NCI-H2196 (cell line): ENCODE data around the gene FAIM2.
A peak's percentile ranks its signal among the peaks of the same experiment; 100 is the strongest.
"Not testable (repeated sequence)": the region's sequence is repeated elsewhere in the genome, so short reads cannot be mapped to it uniquely, and the experiment has no call there.

Experiments used
- DNase-seq: peaks from one replicate; lab custom pipeline; 2025; ENCODE audit not compliant: unreplicated experiment; lab: John Stamatoyannopoulos, UW

FAIM2 gene

DNA sequence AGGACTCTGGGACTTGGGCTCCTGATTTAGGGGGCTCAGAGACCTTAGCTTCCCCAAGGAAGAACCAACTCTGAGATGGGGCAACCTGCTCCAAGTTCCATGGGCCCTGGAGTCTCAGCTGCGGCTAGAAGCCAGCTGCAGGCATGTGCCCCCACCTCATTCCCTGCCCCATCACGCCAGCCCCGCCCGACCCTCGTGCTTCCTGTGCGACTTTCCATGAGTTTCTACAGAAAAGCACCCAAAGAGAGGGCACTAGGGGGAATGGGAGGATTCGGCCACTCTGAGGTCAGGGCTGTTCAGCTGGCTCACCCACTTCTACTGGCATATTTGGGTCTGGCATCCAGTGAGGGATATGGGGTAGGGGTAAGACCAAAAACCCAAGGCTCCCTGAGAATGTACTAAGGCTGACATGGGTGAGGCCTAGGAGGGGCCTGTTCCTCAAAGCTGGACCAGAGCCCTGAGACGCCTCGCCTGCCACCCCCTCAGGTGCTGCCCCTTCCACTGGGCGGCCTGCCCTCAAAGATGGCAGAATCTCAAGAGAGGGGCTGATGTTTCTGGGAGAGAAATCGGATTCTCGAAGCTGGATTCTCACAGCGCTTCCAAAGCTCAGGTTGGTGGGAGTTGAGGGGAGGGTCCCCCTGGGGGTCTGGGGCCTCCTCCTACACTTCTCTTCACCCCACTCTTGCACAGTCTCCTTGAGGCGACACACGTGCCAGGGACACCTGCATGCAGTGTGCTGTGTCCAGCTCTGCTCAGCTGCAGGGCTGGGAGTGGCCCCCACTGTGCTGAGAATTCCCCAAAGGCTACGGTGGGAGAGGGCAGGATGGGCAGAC lies 22.1 kb downstream of the FAIM2 start:
- DNase-seq: no peak

- DNase-seq: no peak
These were observed 22.8 kb downstream of the FAIM2 start for GRCh38 chr12:49880756-49881414.

DNA sequence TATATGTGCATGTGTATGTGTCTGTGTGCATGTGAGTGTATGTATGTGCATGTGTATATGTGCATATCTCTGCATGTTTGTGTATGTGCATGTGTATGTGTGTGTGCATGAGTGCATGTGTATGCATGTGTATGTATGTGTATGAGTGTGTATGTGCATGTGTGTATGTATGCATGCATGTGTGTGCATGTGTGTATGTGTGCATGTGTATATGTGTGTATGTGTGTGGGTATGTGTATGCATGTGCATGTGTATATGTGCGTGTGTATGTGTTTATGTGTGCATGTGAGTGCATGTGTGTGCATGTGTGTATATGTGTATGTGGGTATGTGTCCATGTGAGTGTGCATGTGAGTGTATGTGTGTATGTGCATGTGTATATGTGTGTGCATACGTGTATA lies 24.6 kb downstream of the FAIM2 start:
- not testable (repeated sequence) for DNase-seq

DNA sequence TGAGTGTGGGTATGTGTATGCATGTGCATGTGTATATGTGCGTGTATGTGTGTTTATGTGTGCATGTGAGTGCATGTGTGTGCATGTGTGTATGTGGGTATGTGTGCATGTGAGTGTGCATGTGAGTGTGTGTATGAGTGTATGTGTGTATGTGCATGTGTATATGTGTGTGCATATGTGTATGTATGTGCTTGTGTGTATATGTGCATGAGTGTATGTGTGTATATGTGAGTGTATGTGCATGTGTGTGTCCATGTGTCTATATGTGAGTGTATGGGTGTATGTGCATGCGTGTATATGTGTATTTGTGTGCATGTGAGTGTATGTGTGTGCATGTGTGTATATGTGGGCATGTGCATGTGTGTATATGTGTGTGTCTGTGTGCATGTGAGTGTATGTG lies 25.7 kb downstream of the FAIM2 start:
- no peak for DNase-seq

- DNase-seq: no peak
These were observed 26.6 kb downstream of the FAIM2 start for GRCh38 chr12:49877066-49877465.

- no peak for DNase-seq
These were observed 27.6 kb downstream of the FAIM2 start for GRCh38 chr12:49876070-49876469.

DNA sequence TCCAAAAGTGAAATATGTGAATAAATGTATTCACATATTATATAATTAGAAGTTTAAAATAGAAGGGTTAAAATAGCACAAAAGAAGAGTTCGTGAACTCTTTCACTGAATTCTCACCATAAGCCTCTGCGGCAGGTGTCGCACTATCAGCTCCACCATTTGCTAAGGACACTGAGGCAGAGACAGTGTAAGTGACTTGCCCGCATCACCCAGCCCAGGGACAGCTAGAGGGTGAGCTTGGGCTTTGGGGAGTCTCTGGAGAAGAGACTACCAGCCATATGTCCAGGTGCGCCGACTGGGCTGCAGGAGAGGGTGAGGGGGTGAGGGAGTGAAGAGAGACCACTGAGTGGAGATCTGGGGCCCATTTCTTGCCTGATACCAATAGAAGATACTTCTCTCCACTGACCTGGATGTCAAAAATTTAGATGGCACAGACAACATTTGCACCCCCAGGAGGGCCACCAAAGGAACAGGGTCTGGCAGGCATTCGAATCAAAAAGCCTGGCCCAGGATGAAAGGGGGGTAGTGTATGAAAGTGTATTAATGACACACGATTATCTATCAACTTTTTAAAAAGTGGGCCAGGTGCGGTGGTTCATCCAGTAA lies 28.5 kb downstream of the FAIM2 start:
- DNase-seq: no peak

GRCh38 chr12:49874142-49874897 lies 29.4 kb downstream of the FAIM2 start:
- no peak for DNase-seq

GRCh38 chr12:49873361-49873934 lies 30.3 kb downstream of the FAIM2 start:
- peak; percentile 27 for DNase-seq

GRCh38 chr12:49872781-49873181 lies 30.9 kb downstream of the FAIM2 start:
- peak; percentile 55 for DNase-seq

DNA sequence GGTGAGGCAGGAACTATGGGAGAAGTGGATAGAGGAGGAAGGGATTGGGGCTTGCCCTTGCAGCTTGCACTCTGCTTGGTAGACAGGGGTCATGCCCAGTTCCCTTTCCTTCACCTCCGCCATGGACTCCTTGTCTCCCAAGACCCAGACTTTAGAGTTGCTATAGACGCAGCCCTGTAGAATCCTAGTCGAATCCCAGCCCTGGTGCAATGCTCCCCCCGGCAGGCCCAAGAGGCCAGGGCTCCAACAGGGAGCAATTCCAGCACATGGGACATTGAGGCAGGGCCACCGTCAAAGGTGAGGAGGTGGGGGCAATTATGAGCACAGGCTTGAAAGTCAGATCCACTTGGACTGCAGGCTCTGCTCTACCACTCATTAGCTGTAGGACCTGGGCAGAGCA lies 31.3 kb downstream of the FAIM2 start:
- DNase-seq: no peak

- not testable (repeated sequence) for DNase-seq
These were observed 31.9 kb downstream of the FAIM2 start for GRCh38 chr12:49871811-49872251.

DNA sequence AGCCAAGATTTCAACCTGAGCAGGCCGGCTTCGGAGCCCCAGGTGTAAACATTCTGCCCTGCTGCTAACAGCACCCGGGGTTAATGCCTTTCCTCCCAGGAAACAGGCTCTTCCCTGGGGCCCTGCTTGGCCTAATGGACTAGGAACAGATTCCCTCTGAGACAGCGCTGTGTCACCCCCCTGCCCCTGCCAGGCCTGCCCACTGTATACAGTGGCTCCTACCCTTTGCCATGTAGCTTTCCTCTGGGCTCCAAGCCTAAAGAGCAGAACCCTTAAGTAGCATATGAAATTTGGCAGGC lies 32.5 kb downstream of the FAIM2 start:
- no peak for DNase-seq

DNA sequence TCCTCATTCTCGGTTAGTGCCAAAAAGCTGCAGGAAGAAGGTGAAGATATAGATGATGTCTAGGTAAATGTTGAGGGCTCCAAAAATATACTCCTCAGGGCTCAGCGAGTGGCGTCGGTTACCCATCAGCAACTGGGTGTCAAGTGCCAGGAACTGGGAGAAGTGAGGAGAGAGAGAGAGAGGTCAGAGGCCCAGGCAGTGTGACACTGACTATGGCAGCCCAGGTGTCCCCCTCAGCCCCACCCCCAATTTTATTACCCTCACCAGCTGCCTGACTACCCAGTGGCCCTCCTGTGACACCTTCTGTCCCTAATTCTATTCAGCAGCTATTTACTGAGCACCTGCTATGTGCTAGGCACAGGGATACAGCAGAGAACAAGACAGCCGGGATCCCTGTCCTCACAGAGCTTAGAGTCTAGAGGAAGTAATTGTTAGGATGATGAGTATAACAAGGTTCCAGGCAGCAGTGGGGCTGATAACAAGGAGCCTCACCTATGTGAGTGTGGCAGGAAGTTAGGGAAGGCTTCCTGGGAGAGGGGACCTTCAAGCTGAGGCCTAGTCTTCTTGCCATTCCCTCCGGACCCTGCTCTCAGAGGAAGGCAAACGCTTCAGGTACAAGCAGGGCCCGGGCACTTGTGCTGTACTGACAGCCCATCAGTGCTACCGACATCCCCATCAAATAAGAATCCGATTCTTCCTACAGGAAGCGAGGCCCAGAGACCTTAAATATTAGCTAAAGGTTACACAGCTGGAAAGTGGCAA lies 33.0 kb downstream of the FAIM2 start:
- DNase-seq: no peak

DNA sequence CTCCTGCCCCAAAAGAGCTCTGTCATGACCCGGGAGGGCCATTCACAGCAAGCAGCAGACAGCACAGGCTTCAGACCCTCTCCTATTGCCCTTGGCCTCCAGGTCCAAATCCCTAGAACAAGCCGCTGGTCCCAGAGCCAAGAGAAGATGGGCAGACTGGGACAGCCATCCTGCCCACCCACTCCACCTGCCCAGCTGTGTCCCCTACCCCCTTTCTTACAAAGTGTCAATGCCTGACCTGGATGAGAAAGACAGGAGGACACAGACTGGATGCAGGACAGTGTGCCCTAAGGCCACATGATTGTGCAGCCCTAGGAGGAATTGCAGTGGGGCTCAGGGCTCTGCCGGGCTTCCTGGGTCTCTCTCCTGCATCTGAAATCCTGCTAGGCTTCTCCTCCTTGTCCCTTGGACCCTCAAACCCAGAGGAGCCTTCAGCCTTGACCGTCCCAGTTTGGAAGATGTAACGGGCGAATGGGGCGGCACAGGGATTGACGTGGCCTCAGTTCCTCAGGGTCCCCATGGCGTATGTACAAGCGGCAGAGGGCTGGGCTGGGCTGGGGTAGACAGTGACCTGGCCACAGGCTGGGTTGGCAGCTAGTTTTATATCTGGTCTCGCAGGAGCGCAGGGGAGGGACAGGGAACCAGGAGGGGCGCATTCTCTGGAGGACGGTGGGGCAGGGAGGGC lies 33.7 kb downstream of the FAIM2 start:
- DNase-seq: no peak

DNA sequence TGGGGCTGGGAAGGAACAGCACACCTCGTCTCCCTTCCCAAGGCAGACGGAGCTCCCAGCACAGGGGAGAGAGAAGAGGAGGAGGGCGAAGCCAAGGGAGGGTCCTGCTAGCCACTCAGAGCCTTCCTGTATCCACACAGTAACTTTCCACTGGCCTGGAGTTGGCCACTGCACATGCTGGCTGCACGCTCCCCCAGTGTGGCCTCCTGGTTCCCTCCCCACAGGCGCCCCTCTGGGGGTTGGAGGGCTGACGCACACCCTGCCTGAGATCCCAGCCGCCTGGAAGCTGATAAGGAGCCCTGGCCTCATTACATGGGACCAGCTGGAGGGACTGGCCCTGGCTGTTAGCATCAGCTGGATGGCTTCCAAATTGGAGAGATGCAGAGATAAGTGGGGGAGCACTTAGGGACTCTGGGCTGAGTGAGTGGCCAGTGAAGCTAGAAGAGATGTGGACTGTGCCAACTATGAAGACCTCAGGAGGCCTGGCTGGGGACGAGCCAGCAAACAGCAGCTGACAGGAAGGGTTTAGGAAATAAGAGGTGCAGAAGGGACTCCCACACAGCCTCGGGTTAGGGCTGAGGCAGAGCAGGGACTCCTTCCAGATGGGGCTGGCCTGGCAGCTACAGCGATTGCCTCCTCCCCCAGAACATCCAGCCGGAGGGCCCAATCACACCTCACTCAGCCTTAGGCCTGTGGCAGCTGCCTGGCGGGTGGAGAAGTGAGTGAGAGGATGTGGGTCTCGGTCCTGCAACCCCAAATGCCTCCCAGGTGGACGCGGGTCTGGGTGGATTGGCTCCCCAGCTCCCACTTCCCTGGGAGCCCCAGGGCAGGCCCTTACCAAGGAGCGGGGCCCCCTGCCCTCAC lies 34.5 kb downstream of the FAIM2 start:
- DNase-seq: peak; percentile 98

DNA sequence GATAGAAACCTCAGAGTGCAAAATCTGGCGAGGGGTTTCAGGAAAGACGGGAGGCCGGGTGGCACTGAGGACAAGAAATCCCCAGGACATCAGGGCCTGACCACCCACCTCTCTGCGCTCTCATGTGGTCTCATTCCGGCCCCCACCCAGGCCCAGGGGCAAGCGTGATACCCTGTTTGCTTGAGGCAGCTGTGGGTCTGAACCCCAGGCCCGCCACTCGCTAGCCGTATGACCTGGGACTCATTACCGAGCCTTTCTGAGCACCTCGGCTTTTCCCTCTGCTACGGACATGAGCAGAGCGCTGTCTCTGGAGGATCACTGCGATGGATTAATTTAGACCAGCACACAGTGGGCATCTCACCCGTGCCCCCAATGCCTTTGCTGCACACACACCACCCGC lies 35.3 kb downstream of the FAIM2 start:
- no peak for DNase-seq

DNA sequence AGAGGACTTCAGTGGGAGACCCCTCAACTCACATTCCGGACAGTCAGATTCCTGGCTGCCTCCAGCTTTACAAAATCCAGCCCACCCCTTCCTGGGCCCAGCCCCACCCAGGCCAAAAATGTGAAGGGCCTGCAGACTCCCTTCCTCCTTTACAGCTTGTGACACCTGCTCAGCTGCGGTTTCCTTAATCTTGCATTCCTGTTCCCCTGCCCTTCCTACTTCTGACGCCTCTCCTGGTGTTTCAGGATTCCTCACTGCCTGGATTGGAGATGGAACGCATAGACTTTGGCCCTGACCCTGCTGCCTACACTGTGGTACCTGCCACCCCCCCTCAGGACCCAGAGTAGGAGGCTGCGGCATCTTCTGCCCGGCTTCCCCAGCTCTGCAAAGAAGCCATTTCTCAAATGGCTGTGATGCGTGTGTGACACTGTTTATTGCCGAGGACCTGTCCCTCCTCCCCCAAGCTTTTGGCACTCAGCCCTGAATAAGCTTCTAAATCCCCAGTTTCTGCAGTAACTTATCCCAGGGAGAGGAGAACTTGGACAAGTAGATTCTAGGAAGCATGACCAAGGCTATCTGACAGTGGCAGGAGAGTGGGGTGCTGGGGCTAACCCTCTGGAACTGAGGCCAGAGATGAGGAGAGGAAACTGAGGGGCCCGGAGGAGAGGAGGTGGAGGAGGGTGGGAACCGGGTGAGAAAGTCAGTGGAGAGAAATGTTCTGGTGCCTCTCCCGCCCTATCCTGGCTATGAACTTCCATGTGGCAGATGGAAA lies 35.9 kb downstream of the FAIM2 start:
- no peak for DNase-seq
